GM19324 (cell line): ENCODE data around the gene CAVIN4.

ENCODE experiments used
- ATAC-seq: cut with Tn5 transposase; IDR thresholded peaks from one replicate; pipeline ENCODE4 v1.9.1; 2021; ENCODE audit warnings: mild to moderate bottlenecking, moderate library complexity; ENCODE audit not compliant: unreplicated experiment, low FRiP score

CAVIN4 gene

DNA sequence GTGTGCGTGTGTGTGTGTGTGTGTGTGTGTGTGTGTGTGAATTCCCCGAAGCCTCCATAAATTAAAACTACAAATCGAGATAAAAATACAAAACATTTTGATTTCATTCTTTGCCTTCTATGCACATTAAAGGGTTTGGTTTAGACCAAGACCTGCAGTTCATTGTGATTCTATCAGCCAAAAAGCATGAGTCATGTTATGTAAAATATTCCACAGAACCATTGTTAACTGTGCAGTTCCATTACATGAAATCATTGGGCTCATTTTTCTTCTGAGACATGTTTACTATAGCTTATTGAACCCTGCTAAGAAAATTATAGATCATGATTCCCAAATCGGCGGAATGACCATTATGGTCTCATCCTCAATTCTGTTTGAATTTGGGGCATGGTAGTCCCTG is 11.7 kb downstream of the CAVIN4 start:
- ATAC-seq = no peak

GRCh38 chr9:100590481-100590880 is 12.6 kb downstream of the CAVIN4 start:
- no peak for ATAC-seq

DNA sequence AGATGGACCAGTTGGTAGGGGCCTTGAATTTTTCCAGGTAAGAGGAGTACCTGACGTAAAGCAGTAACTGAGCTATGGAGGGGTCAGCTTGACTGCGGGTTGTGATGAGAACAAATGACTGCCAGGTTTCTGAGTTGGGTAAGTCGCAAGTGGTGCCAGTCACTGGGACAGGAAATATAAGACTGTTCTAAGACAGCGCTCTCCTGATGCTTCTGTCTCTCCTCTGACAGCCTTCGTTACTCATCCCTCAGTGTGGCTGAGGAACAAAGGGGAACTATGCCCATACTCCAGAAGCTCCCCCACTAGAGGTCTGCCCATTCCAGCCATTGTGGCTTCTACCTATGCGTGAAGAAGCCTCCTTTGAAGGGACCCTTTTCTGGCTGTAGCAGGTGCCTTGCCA is 13.3 kb downstream of the CAVIN4 start:
- ATAC-seq = no peak

DNA sequence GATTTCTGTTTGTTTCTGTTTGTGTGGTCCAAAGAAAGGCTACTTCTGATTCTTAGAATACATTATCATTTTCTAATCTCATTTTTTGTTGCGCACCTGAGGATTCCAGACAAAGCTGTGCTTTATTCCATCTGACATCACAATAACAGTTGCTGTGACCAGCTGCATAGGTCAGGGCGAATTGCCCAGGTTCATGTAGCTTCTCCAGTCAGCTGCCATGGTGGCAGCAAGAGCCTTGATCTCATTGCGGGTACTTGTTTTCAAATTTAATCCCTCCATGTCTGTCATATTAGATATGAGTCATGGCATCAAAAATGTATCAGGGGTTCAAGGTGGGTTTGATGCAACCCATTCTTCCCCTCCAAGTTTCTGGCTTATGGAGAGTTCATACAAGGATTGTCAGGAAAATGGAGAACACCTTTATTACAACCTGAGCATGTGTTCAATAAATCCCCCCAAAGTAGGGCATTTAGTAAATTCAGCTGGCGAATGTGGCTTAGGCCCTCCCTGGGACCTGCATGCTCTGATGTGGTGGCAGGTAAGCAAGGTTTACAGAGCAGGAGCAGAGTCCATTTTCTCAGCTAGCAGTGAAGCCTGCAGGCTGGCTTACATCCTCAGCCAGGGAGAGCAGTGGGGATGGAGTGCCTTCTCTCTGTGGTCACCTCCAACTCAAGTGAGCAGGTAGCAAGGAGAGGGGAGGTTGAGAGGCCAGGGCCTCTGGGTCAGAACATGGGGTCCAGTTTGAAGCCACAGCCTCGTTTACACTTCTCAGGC is 13.9 kb downstream of the CAVIN4 start:
- ATAC-seq = no peak

GRCh38 chr9:100595391-100596199 is 17.7 kb downstream of the CAVIN4 start:
- ATAC-seq = no peak

- ATAC-seq = no peak
Measured at GRCh38 chr9:100597236-100597635, 19.4 kb downstream of the CAVIN4 start.

DNA sequence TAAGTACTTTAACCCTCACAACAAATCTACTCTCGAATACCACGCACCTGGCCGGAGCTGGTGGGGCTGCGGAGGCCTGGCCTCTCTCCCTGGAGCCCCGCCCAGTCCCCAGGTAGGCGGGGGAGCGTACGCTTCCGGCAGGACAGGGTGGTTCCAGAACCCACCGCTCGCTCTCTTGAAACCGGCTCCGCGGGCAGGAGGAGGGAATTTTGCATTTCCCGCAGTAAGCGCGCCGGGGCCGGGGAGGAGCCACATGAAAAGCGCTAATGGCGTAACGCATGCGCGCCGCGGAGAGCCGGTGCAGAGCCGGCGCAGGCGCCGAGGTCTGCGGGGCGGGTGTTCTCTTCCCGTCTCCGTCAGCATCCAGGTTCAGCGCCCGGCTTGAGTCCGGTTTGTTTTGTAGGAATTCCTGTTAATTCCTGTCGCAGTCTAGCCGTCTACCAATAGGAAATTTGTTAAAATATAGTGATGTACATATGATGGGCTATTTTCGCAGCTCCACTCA is 20.8 kb downstream of the CAVIN4 start:
- ATAC-seq = peak; percentile 77

DNA sequence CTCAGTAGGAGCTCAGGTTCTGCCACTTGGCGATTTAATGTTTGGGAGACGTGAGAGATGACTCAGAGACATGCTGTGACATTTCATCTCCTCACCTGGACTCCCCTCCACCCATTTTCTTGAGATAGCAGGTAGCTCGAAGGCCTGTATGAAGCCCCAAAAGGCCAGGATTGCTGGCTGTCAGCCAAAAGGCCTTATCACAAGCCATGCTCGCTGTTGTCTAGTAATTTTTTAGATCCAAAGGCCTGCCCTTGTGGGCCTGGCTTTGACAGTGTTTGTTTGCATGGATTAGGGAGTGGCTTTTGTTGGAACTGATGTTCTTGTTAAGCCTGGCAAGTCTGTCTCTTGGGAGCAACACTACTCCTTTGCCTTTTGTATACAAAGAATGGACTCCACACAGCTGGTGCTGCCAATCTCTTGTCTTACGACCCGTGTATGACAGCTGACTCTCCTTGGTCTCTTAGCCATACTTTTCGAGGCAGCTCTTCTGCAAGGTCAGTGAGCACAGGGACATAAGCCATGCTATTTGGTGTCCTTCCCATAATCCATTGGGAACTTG is 22.7 kb downstream of the CAVIN4 start:
- ATAC-seq = no peak

GRCh38 chr9:100601216-100601615 is 23.3 kb downstream of the CAVIN4 start:
- ATAC-seq = peak; percentile 54

DNA sequence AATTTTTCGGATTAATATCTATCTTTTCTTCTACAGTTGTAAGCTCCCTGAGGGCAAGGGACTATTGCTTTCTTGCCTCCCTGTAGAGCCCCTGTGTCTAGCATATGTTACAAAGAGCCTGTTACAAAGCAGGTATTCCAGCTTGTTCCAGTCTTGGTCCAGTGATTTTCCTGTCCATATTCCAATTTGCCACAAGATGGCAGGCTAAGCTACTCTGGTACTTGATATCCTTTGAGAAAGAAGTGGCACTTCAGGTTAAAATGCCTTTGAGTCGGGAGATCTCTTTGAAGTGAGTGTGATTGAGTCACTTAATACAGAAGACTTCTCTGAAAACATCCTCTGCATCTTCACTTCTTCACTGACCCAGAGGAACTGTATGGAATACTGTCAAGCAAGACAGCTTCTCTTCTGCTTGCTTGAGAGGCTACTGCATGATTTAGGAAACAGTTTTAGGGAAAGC is 24.5 kb downstream of the CAVIN4 start:
- ATAC-seq = no peak

GRCh38 chr9:100605405-100605804 is 27.5 kb downstream of the CAVIN4 start:
- ATAC-seq = no peak

- ATAC-seq = no peak
Measured at GRCh38 chr9:100619194-100619593, 41.3 kb downstream of the CAVIN4 start.

DNA sequence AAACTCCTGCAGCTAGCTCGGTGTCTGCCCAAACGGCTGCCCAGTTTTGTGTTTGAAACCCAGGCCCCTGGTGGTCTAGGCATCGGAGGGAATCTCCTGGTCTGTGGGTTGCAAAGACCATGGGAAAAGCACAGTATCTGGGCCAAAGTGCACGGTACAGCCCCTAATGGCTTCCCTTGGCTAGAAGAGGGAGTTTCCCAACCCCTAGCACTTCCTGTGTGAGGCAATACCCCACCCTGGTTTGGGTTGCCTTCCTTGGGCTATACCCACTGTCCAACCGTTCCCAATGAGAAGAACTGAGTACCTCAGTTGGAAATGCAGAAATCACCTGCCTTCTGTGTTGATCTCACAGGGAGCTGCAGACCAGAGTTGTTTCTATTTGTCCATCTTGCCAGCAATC is 41.8 kb downstream of the CAVIN4 start:
- ATAC-seq = no peak

GRCh38 chr9:100623969-100624368 is 46.1 kb downstream of the CAVIN4 start:
- no peak for ATAC-seq

GRCh38 chr9:100626949-100627348 is 49.1 kb downstream of the CAVIN4 start:
- ATAC-seq = no peak

DNA sequence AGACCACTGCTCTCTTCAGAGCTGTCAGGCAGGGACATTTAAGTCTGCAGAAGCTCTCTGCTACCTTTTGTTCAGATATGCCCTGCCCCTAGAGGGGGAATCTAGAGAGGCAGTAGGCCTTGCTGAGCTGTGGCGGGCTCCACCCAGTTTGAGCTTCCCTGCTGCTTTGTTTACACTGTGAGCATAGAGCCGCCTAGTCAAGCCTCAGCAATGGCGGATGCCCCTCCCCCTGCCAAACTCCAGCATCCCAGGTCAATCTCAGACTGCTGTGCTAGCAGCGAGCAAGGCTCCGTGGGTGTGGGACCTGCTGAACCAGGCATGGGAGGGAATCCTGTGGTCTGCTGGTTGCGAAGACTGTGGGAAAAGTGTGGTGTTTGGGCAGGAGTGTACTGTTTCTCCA is 59.9 kb downstream of the CAVIN4 start:
- ATAC-seq = no peak
